ENCODE data around the gene MACO1. TPM values are rescaled to one million over a fixed set of nuclear protein-coding genes. Genes with fewer than 3 reads are reported as not detected.

The MACO1 gene
- total RNA-seq, 1 experiment from 2014 or later, result 16.3 TPM

DNA sequence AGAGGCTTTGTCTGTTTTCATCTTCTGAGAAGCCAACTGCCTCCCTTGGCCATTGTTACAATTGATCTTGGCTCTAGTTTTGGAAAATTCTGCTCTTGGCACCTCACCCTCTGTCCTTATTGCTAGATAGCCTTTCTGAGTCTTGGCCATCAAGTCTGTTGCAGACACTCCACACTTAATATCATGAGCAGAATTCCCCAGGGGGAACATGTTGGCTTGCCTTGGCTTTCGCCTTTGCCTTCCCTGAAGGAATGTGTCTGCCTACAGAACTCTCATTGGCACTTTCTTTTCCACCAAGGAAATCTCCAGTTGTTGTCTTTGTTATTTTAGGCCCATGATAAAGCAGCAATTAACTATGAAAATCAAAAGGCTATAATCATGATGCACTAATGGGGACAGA is 70.0 kb downstream of the MACO1 start:
- Histone ChIP-seq H3K4me2 (ENCODE audit: insufficient read depth, insufficient read length, low read length) (no peak overlapping the region), H2AK5ac (ENCODE audit: insufficient read length, low read length) (no peak overlapping the region), H4K8ac (replicated peaks; ENCODE audit: insufficient read length, low read depth, low read length) (no peak overlapping the region), H3K79me2 (ENCODE audit: insufficient read depth, low read length) (no peaks in the 10 kb centered on the region), H3K23me2 (ENCODE audit: insufficient read length, low read depth, low read length, poor library complexity, severe bottlenecking) (no peaks in the 10 kb centered on the region), H3K18ac (ENCODE audit: insufficient read length, low read depth, low read length) (no peak overlapping the region), H3K4me1 (ENCODE audit: insufficient read depth, low read length) (no peaks in the 10 kb centered on the region), H3K27ac (ENCODE audit: insufficient read length, low read depth, low read length) (no peak overlapping the region), H4K20me1 (ENCODE audit: control insufficient read depth, insufficient read depth, insufficient read length) (no peaks in the 10 kb centered on the region), H3K4ac (ENCODE audit: low read depth, low read length) (no peak overlapping the region), H3K9ac (ENCODE audit: extremely low read depth, insufficient read length, low read length) (no peak overlapping the region), H2BK15ac (ENCODE audit: low read depth, low read length) (no peak overlapping the region), H2BK20ac (ENCODE audit: low read depth, low read length, poor library complexity, severe bottlenecking) (no peak overlapping the region), H3T11ph (ENCODE audit: low read length) (no peak overlapping the region), H3K23ac (ENCODE audit: insufficient read length, low read depth, low read length) (no peak overlapping the region), H2BK5ac (ENCODE audit: insufficient read length, low read length) (no peak overlapping the region), H3K27me3 (ENCODE audit: insufficient read depth, low read length) (no peaks in the 10 kb centered on the region), H2BK120ac (ENCODE audit: low read depth, low read length, poor library complexity, severe bottlenecking) (no peak overlapping the region), H3K79me1 (ENCODE audit: insufficient read depth, low read depth, low read length, poor library complexity, severe bottlenecking) (no peaks in the 10 kb centered on the region), H3K56ac (ENCODE audit: insufficient read length, low read depth, low read length) (no peak overlapping the region), H2BK12ac (ENCODE audit: insufficient read length, low read depth, low read length) (no peak overlapping the region), H2AFZ (ENCODE audit: low read length) (no peak overlapping the region), H3K14ac (ENCODE audit: insufficient read depth, low read length) (no peak overlapping the region), H3K9me3 (ENCODE audit: control insufficient read depth, low read depth, low read length) (no peaks in the 10 kb centered on the region), H4K91ac (ENCODE audit: insufficient read length, low read depth, low read length) (no peak overlapping the region), H4K5ac (ENCODE audit: insufficient read length, low read depth, low read length) (no peak overlapping the region)
- no peak for DNase-seq
- H3K36me3 Mint-ChIP-seq (ENCODE audit: insufficient read depth in 1 of 3, low read depth in 3 of 3), result peaks cover 0 to 23% (median 0%) of the 10 kb centered on the region in 3 experiments; a peak in 3 of 7 replicates
- H3K9me3 Mint-ChIP-seq, result no peaks in the 10 kb centered on the region
- H3K4me3 Mint-ChIP-seq, result no peak overlapping the region
- no CpG with 5 or more reads among the region's 1 CpG for WGBS (ENCODE audit: extremely low coverage, insufficient read length, low lambda C conversion rate)
- no peak for TF ChIP-seq CTCF (conservative IDR thresholded peaks at IDR 0.05)
- H3K27me3 Mint-ChIP-seq (ENCODE audit: low read depth), result no peaks in the 10 kb centered on the region
- H3K4me1 Mint-ChIP-seq, result peaks cover 30 to 32% of the 10 kb centered on the region in 2 experiments
- H3K27ac Mint-ChIP-seq, result no peak overlapping the region
